Neural progenitor cell (in vitro differentiated cells): ENCODE data around the gene CERS1.

Experiments used
- CTCF ChIP-seq: fragments of 200-600 bp; sonication (generic); IDR thresholded peaks from 2 replicates; pipeline ENCODE4 v1.5.1; 2017; ENCODE audit warnings: antibody characterized with exemption, mild to moderate bottlenecking
- EZH2 ChIP-seq: fragments of 200-600 bp; sonication (generic); IDR thresholded peaks from 2 replicates; pipeline ENCODE4 v1.6.1; 2017; ENCODE audit warnings: antibody characterized with exemption, mild to moderate bottlenecking, moderate library complexity
- EZH2phosphoT487 ChIP-seq: fragments of 200-600 bp; sonication (generic); IDR thresholded peaks from 2 replicates; pipeline ENCODE4 v1.6.1; 2017; ENCODE audit warnings: antibody characterized with exemption

DNA sequence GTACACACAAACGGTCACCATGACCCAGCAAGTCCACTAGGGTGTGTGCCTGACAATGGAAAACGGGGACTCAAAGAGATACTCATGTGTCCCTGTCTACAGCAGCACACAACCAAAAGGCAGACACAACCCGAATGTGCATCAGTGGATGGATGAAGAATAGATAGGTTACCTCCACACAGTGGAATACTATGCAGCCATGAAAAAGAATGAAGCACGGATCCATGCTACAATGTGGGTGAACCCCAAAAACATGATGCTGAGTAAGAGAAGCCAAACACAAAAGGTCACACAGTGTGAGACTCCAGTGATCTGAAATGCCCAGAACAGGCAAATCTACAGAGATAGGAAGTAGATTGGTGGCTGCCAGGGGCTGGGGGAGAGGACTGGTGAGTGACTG lies 9.0 kb downstream of the CERS1 start:
- TF ChIP-seq EZH2 (no peak), CTCF (no peak), EZH2phosphoT487 (no peak)
